GM19467 (cell line): Measurements from ENCODE around the gene VAMP4.
"Not testable (repeated sequence)": the region's sequence is repeated elsewhere in the genome, so short reads cannot be mapped to it uniquely, and the experiment has no call there.

Experiments used
- ATAC-seq: cut with Tn5 transposase; IDR thresholded peaks from one replicate; pipeline ENCODE4 v1.9.1; 2021; ENCODE audit warnings: mild to moderate bottlenecking, moderate library complexity; ENCODE audit not compliant: unreplicated experiment

VAMP4 gene

GRCh38 chr1:171702598-171702997 lies 39.3 kb downstream of the VAMP4 start:
- ATAC-seq = no peak

GRCh38 chr1:171699531-171699930 lies 42.3 kb downstream of the VAMP4 start:
- no peak for ATAC-seq

GRCh38 chr1:171695772-171696171 lies 46.1 kb downstream of the VAMP4 start:
- not testable (repeated sequence) for ATAC-seq

- not testable (repeated sequence) for ATAC-seq
These were observed 48.3 kb downstream of the VAMP4 start for GRCh38 chr1:171693541-171693940.

- ATAC-seq = no peak
These were observed 58.0 kb downstream of the VAMP4 start for GRCh38 chr1:171683870-171684269.

GRCh38 chr1:171680339-171680738 lies 61.5 kb downstream of the VAMP4 start:
- no peak for ATAC-seq

GRCh38 chr1:171676823-171677222 lies 65.0 kb downstream of the VAMP4 start:
- no peak for ATAC-seq

- ATAC-seq = no peak
These were observed 67.1 kb downstream of the VAMP4 start for GRCh38 chr1:171674431-171675405.

GRCh38 chr1:171670739-171671138 lies 71.1 kb downstream of the VAMP4 start:
- ATAC-seq = no peak

GRCh38 chr1:171668372-171668771 lies 73.5 kb downstream of the VAMP4 start:
- no peak for ATAC-seq

- ATAC-seq = no peak
These were observed 75.6 kb downstream of the VAMP4 start for GRCh38 chr1:171666114-171666769.

- no peak for ATAC-seq
These were observed 76.9 kb downstream of the VAMP4 start for GRCh38 chr1:171664976-171665375.

GRCh38 chr1:171663854-171664575 lies 77.8 kb downstream of the VAMP4 start:
- no peak for ATAC-seq

- ATAC-seq = no peak
These were observed 78.6 kb downstream of the VAMP4 start for GRCh38 chr1:171663036-171663853.

GRCh38 chr1:171661076-171661650 lies 80.7 kb downstream of the VAMP4 start:
- ATAC-seq = no peak

GRCh38 chr1:171656206-171656605 lies 85.7 kb downstream of the VAMP4 start:
- not testable (repeated sequence) for ATAC-seq

- ATAC-seq = no peak
These were observed 86.1 kb downstream of the VAMP4 start for GRCh38 chr1:171655746-171656116.

- no peak for ATAC-seq
These were observed 86.7 kb downstream of the VAMP4 start for GRCh38 chr1:171654942-171655745.

GRCh38 chr1:171654201-171654941 lies 87.5 kb downstream of the VAMP4 start:
- ATAC-seq = no peak
